ENCODE results near the gene PLA2G3.

The PLA2G3 gene

GRCh38 chr22:31148953-31149627 is 8.8 kb upstream of the PLA2G3 start:
- FAIRE-seq (peak; percentile 60), DNase-seq (ENCODE audit: insufficient read length, low spot score) (no peak)
- no peak for TF ChIP-seq POLR2A (IDR thresholded peaks at IDR 0.05; ENCODE audit: low read depth, low read length)
- no peak for TF ChIP-seq POU2F2 (IDR thresholded peaks at IDR 0.05; ENCODE audit: low read depth, low read length)
- no peak for TF ChIP-seq PAX5 (IDR thresholded peaks at IDR 0.05; ENCODE audit: insufficient read depth, low read length, severe bottlenecking)
- no peak for TF ChIP-seq TAF1 (IDR thresholded peaks at IDR 0.05; ENCODE audit: low read depth, low read length)

- DNase-seq (ENCODE audit: insufficient read length, low spot score): no peak
- TF ChIP-seq POU2F2 (IDR thresholded peaks at IDR 0.05; ENCODE audit: low read depth, low read length) (no peak), PAX5 (IDR thresholded peaks at IDR 0.05; ENCODE audit: insufficient read depth, low read length, severe bottlenecking) (no peak), POLR2A (IDR thresholded peaks at IDR 0.05; ENCODE audit: low read depth, low read length) (no peak), POLR2AphosphoS5 (IDR thresholded peaks at IDR 0.05; ENCODE audit: low read depth, low read length) (no peak), TAF1 (IDR thresholded peaks at IDR 0.05; ENCODE audit: low read depth, low read length) (no peak), SPI1 (IDR thresholded peaks at IDR 0.05; ENCODE audit: low read depth, low read length) (no peak)
- no peak for FAIRE-seq
Observed at GRCh38 chr22:31148488-31148887, 8.2 kb upstream of the PLA2G3 start.

GRCh38 chr22:31144223-31144622 is 3.9 kb upstream of the PLA2G3 start:
- DNase-seq (ENCODE audit: insufficient read length, low spot score): no peak
- no peak for TF ChIP-seq POLR2A (IDR thresholded peaks at IDR 0.05; ENCODE audit: low read depth, low read length)
- no peak for TF ChIP-seq POU2F2 (IDR thresholded peaks at IDR 0.05; ENCODE audit: low read depth, low read length)
- no peak for TF ChIP-seq PAX5 (IDR thresholded peaks at IDR 0.05; ENCODE audit: insufficient read depth, low read length, severe bottlenecking)
- no peak for TF ChIP-seq SPI1 (IDR thresholded peaks at IDR 0.05; ENCODE audit: low read depth, low read length)
- TF ChIP-seq TAF1 (IDR thresholded peaks at IDR 0.05; ENCODE audit: low read depth, low read length): no peak
- no peak for TF ChIP-seq POLR2AphosphoS5 (IDR thresholded peaks at IDR 0.05; ENCODE audit: low read depth, low read length)
- no peak for FAIRE-seq

GRCh38 chr22:31143537-31143936 is 3.2 kb upstream of the PLA2G3 start:
- FAIRE-seq (no peak), DNase-seq (ENCODE audit: insufficient read length, low spot score) (no peak)
- TF ChIP-seq TAF1 (IDR thresholded peaks at IDR 0.05; ENCODE audit: low read depth, low read length): no peak
- TF ChIP-seq POLR2A (IDR thresholded peaks at IDR 0.05; ENCODE audit: low read depth, low read length): no peak
- no peak for TF ChIP-seq POU2F2 (IDR thresholded peaks at IDR 0.05; ENCODE audit: low read depth, low read length)
- no peak for TF ChIP-seq SPI1 (IDR thresholded peaks at IDR 0.05; ENCODE audit: low read depth, low read length)
- no peak for TF ChIP-seq POLR2AphosphoS5 (IDR thresholded peaks at IDR 0.05; ENCODE audit: low read depth, low read length)
- TF ChIP-seq PAX5 (IDR thresholded peaks at IDR 0.05; ENCODE audit: insufficient read depth, low read length, severe bottlenecking): no peak

GRCh38 chr22:31143038-31143437 is 2.7 kb upstream of the PLA2G3 start:
- DNase-seq (ENCODE audit: insufficient read length, low spot score) (no peak), FAIRE-seq (no peak)
- TF ChIP-seq TAF1 (IDR thresholded peaks at IDR 0.05; ENCODE audit: low read depth, low read length) (no peak), POLR2AphosphoS5 (IDR thresholded peaks at IDR 0.05; ENCODE audit: low read depth, low read length) (no peak), SPI1 (IDR thresholded peaks at IDR 0.05; ENCODE audit: low read depth, low read length) (no peak), POLR2A (IDR thresholded peaks at IDR 0.05; ENCODE audit: low read depth, low read length) (no peak), POU2F2 (IDR thresholded peaks at IDR 0.05; ENCODE audit: low read depth, low read length) (no peak), PAX5 (IDR thresholded peaks at IDR 0.05; ENCODE audit: insufficient read depth, low read length, severe bottlenecking) (no peak)

GRCh38 chr22:31142285-31142684 is 2.0 kb upstream of the PLA2G3 start:
- no peak for FAIRE-seq
- DNase-seq (ENCODE audit: insufficient read length, low spot score): no peak
- TF ChIP-seq POLR2AphosphoS5 (IDR thresholded peaks at IDR 0.05; ENCODE audit: low read depth, low read length): no peak
- TF ChIP-seq PAX5 (IDR thresholded peaks at IDR 0.05; ENCODE audit: insufficient read depth, low read length, severe bottlenecking): no peak
- no peak for TF ChIP-seq TAF1 (IDR thresholded peaks at IDR 0.05; ENCODE audit: low read depth, low read length)
- TF ChIP-seq SPI1 (IDR thresholded peaks at IDR 0.05; ENCODE audit: low read depth, low read length): no peak
- no peak for TF ChIP-seq POLR2A (IDR thresholded peaks at IDR 0.05; ENCODE audit: low read depth, low read length)
- no peak for TF ChIP-seq POU2F2 (IDR thresholded peaks at IDR 0.05; ENCODE audit: low read depth, low read length)

- TF ChIP-seq POU2F2 (IDR thresholded peaks at IDR 0.05; ENCODE audit: low read depth, low read length) (no peak), SPI1 (IDR thresholded peaks at IDR 0.05; ENCODE audit: low read depth, low read length) (no peak), POLR2AphosphoS5 (IDR thresholded peaks at IDR 0.05; ENCODE audit: low read depth, low read length) (no peak), POLR2A (IDR thresholded peaks at IDR 0.05; ENCODE audit: low read depth, low read length) (no peak), PAX5 (IDR thresholded peaks at IDR 0.05; ENCODE audit: insufficient read depth, low read length, severe bottlenecking) (no peak), TAF1 (IDR thresholded peaks at IDR 0.05; ENCODE audit: low read depth, low read length) (no peak)
- DNase-seq (ENCODE audit: insufficient read length, low spot score): no peak
- no peak for FAIRE-seq
Observed at GRCh38 chr22:31141551-31141950, 1.2 kb upstream of the PLA2G3 start.

GRCh38 chr22:31140746-31141145 is 438 bp upstream of the PLA2G3 start:
- DNase-seq (ENCODE audit: insufficient read length, low spot score): no peak
- FAIRE-seq: no peak
- no peak for TF ChIP-seq TAF1 (IDR thresholded peaks at IDR 0.05; ENCODE audit: low read depth, low read length)
- no peak for TF ChIP-seq PAX5 (IDR thresholded peaks at IDR 0.05; ENCODE audit: insufficient read depth, low read length, severe bottlenecking)

GRCh38 chr22:31139066-31139465 is 1.2 kb downstream of the PLA2G3 start:
- TF ChIP-seq POU2F2 (IDR thresholded peaks at IDR 0.05; ENCODE audit: low read depth, low read length) (no peak), SPI1 (IDR thresholded peaks at IDR 0.05; ENCODE audit: low read depth, low read length) (no peak), TAF1 (IDR thresholded peaks at IDR 0.05; ENCODE audit: low read depth, low read length) (no peak), POLR2AphosphoS5 (IDR thresholded peaks at IDR 0.05; ENCODE audit: low read depth, low read length) (no peak), POLR2A (IDR thresholded peaks at IDR 0.05; ENCODE audit: low read depth, low read length) (no peak), PAX5 (IDR thresholded peaks at IDR 0.05; ENCODE audit: insufficient read depth, low read length, severe bottlenecking) (no peak)
- FAIRE-seq: no peak
- no peak for DNase-seq (ENCODE audit: insufficient read length, low spot score)

- FAIRE-seq: no peak
- TF ChIP-seq POU2F2 (IDR thresholded peaks at IDR 0.05; ENCODE audit: low read depth, low read length) (no peak), PAX5 (IDR thresholded peaks at IDR 0.05; ENCODE audit: insufficient read depth, low read length, severe bottlenecking) (no peak), SPI1 (IDR thresholded peaks at IDR 0.05; ENCODE audit: low read depth, low read length) (no peak), POLR2A (IDR thresholded peaks at IDR 0.05; ENCODE audit: low read depth, low read length) (no peak), POLR2AphosphoS5 (IDR thresholded peaks at IDR 0.05; ENCODE audit: low read depth, low read length) (no peak)
- DNase-seq (ENCODE audit: insufficient read length, low spot score): no peak
Observed at GRCh38 chr22:31138126-31138525, 2.2 kb downstream of the PLA2G3 start.
